HCT116 (cell line): ENCODE results near the gene RTL9. TPM values are rescaled to one million over a fixed set of nuclear protein-coding genes. Genes with fewer than 3 reads are reported as not detected.

Source experiments
- ATAC-seq: fragments of 200-7000 bp; cut with Tn5 transposase; 2 replicates; pipeline ENCODE4 v1.9.1; 2020; ENCODE audit warnings: mild to moderate bottlenecking, moderate library complexity
- BruUV-seq: library from RNA; stranded (reverse); fragments of 400-500 nt; replicated peaks from 2 replicates; lab custom pipeline; 2021; lab: Mats Ljungman, UMichigan
- CTCF ChIA-PET: fragments of 300-600 bp; sonication (Branson Sonifier 250); formaldehyde crosslinking; loops from one replicate; lab custom pipeline; 2021; ENCODE audit warnings: antibody characterized with exemption; lab: Charles Lee
- POLR2A ChIA-PET: fragments of 300-600, 350-600 bp; sonication (Branson Sonifier 250); formaldehyde crosslinking; loops from one replicate; lab custom pipeline; 2021; ENCODE audit warnings: antibody characterized with exemption; lab: Charles Lee
- RAD21 ChIA-PET, 2 experiments: fragments of 300-600 bp; sonication (Branson Sonifier 250); formaldehyde crosslinking; loops; one replicate each; lab custom pipeline; 2023; ENCODE audit warnings: low total read pairs in 2 of 2; ENCODE audit not compliant: uncharacterized antibody in 2 of 2, unreplicated experiment in 2 of 2, low non-redundant PET in 1 of 2; lab: Charles Lee
- DNase-seq: peaks from one replicate; pipeline ENCODE4 v3.0.0-alpha.2; 2010; ENCODE audit warnings: low read depth, low spot score
- H2AFZ ChIP-seq: fragments of 200-600 bp; shearing (Covaris generic), sonication (generic); 2 replicates; pipeline ENCODE4 v1.6.1; 2017; ENCODE audit warnings: low read depth, mixed run types, mixed read lengths, antibody characterized with exemption, low read length; ENCODE audit not compliant: poor library complexity, severe bottlenecking
- H3K27ac ChIP-seq: 2 replicates; pipeline ENCODE4 v1.5.1; 2012; ENCODE audit warnings: low read depth, low read length
- H3K27me3 ChIP-seq: fragments of 200-600 bp; sonication (generic); 2 replicates; pipeline ENCODE4 v1.6.1; 2016; ENCODE audit warnings: mixed run types, low read length, mixed read lengths; ENCODE audit not compliant: insufficient read depth
- H3K36me3 ChIP-seq, 2 experiments: fragments of 200-500 bp in 1 of 2; fragments of 200-600 bp in 1 of 2; sonication (Bioruptor generic) in 1 of 2; sonication (generic) in 1 of 2; 2 replicates each; pipeline versions ENCODE4 v1.5.1 to v1.6.1; 2014 to 2016; ENCODE audit warnings: low read length in 2 of 2, inconsistent platforms in 1 of 2, mixed read lengths in 1 of 2, mixed run types in 1 of 2; ENCODE audit not compliant: insufficient read depth in 2 of 2, control insufficient read depth in 1 of 2
- H3K4me1 ChIP-seq, 2 experiments: fragments of 200-600 bp in 1 of 2; sonication (generic) in 1 of 2; 2 replicates each; pipeline versions ENCODE4 v1.5.1 to v1.6.1; 2012 to 2017; ENCODE audit warnings: low read length in 2 of 2, inconsistent platforms in 1 of 2, mild to moderate bottlenecking in 1 of 2, mixed read lengths in 1 of 2, mixed run types in 1 of 2, moderate library complexity in 1 of 2; ENCODE audit not compliant: insufficient read depth in 2 of 2, control insufficient read depth in 1 of 2
- H3K4me2 ChIP-seq: fragments of 200-600 bp; sonication (generic); 2 replicates; pipeline ENCODE4 v1.6.1; 2017; ENCODE audit warnings: mixed run types, low read length, mixed read lengths
- H3K4me3 ChIP-seq, 2 experiments: fragments of 200-600 bp in 1 of 2; sonication (generic) in 1 of 2; replicated peaks in 1 of 2; 2 replicates each; pipeline ENCODE4 v1.5.1; 2011 to 2016; ENCODE audit warnings: low read length in 2 of 2, control low read depth in 1 of 2, low read depth in 1 of 2, mild to moderate bottlenecking in 1 of 2, mixed read lengths in 1 of 2, mixed run types in 1 of 2
- H3K79me2 ChIP-seq: fragments of 200-600 bp; sonication (generic); 2 replicates; pipeline ENCODE4 v1.6.1; 2017; ENCODE audit warnings: mild to moderate bottlenecking, mixed run types, low read length, moderate library complexity, mixed read lengths; ENCODE audit not compliant: insufficient read depth
- H3K9ac ChIP-seq: fragments of 200-600 bp; sonication (generic); 2 replicates; pipeline ENCODE4 v1.6.1; 2016; ENCODE audit warnings: low read length, mixed read lengths
- H3K9me2 ChIP-seq: fragments of 200-600 bp; sonication (generic), shearing (Covaris generic); 2 replicates; pipeline ENCODE4 v1.6.1; 2017; ENCODE audit warnings: mixed run types, mild to moderate bottlenecking, moderate library complexity; ENCODE audit not compliant: insufficient read depth
- H3K9me3 ChIP-seq, 2 experiments: fragments of 200-500 bp in 1 of 2; fragments of 200-600 bp in 1 of 2; sonication (Bioruptor generic) in 1 of 2; sonication (generic) in 1 of 2; 2 replicates each; pipeline ENCODE4 v1.6.1; 2014 to 2017; ENCODE audit warnings: low read length in 2 of 2, mixed read lengths in 2 of 2, inconsistent platforms in 1 of 2, low read depth in 1 of 2, mild to moderate bottlenecking in 1 of 2, mixed run types in 1 of 2, moderate library complexity in 1 of 2; ENCODE audit not compliant: control insufficient read depth in 1 of 2, insufficient read depth in 1 of 2
- H4K20me1 ChIP-seq: fragments of 200-600 bp; sonication (generic), shearing (Covaris generic); 2 replicates; pipeline ENCODE4 v1.6.1; 2017; ENCODE audit warnings: mixed run types, mild to moderate bottlenecking, moderate library complexity; ENCODE audit not compliant: insufficient read depth
- CBX3 ChIP-seq: IDR thresholded peaks from 2 replicates; pipeline ENCODE4 v1.6.1; 2012; ENCODE audit warnings: low read depth
- FOSL1 ChIP-seq: IDR thresholded peaks from 2 replicates; pipeline ENCODE4 v1.6.1; 2012; ENCODE audit warnings: low read depth
- JUND ChIP-seq: IDR thresholded peaks from 2 replicates; pipeline ENCODE4 v1.6.1; 2012
- RAD21 ChIP-seq: IDR thresholded peaks from 2 replicates; pipeline ENCODE4 v1.6.1; 2012; ENCODE audit warnings: low read depth, mild to moderate bottlenecking
- SIN3A ChIP-seq: IDR thresholded peaks from 2 replicates; pipeline ENCODE4 v1.6.1; 2012; ENCODE audit warnings: low read depth
- YY1 ChIP-seq: IDR thresholded peaks from 2 replicates; pipeline ENCODE4 v1.6.1; 2011; ENCODE audit warnings: low read length, low read depth, moderate library complexity, mild to moderate bottlenecking; ENCODE audit not compliant: insufficient replicate concordance; ENCODE audit errors: extremely low read depth
- intact Hi-C: fragments of 100-400 bp; cut with micrococcal nuclease; formaldehyde crosslinking; loops from 2 replicates; pipeline ENCODE4 v1.10.0; 2022
- total RNA-seq: library from RNA; stranded (reverse); gene quantifications from one replicate; pipeline ENCODE4 v1.2.1, GENCODE V29; 2021; ENCODE audit not compliant: unreplicated experiment
- TF ChIP-seq, protein P1 (sequence below), 3 experiments: fragments of 200-600 bp in 1 of 3; sonication (generic) in 1 of 3; IDR thresholded peaks in 2 of 3; conservative IDR thresholded peaks in 1 of 3; 2 replicates each; pipeline ENCODE4 v1.5.1; 2012 to 2017; ENCODE audit warnings: low read depth in 2 of 3, low read length in 2 of 3, antibody characterized with exemption in 1 of 3, borderline replicate concordance in 1 of 3, control low read depth in 1 of 3, mild to moderate bottlenecking in 1 of 3, mixed read lengths in 1 of 3, mixed run types in 1 of 3, moderate library complexity in 1 of 3; ENCODE audit not compliant: insufficient read depth in 1 of 3
- TF ChIP-seq, protein P2 (sequence below): IDR thresholded peaks from 2 replicates; pipeline ENCODE4 v1.6.1; 2012

The RTL9 gene
- total RNA-seq, 1 experiment from 2014 or later: 0.10 TPM

DNA sequence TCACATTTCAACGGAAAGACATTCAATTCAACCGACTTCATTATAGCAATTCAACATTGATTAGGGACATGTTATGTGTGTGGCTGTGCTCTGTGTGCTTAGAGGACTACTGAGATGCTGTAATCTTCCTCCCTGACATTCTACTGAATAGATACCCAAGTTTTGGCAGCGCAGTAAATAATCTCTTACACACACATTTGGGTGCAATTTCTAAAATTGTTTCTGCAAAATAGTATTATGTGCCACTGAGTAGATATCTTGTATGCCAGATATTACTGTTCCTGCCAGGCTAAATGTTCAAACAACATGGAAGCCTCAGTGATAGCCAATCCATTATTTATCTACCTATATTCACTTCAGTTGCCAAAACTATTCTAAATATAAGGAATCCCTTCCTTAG is 41.3 kb downstream of the RTL9 start:
- no TSS peak for BruUV-seq
- intact Hi-C loops: loop anchor here (10.0 kb wide), 1 partner anchor 505 kb away; no protein-coding TSS in a partner anchor
- H3K4me2 ChIP-seq: no peak overlapping the region

GRCh38 chrX:110401135-110401534 is 42.5 kb downstream of the RTL9 start:
- RAD21 ChIA-PET: no interaction called here
- no peaks in the 10 kb centered on the region for H3K9me3 ChIP-seq
- no peak overlapping the region for H2AFZ ChIP-seq
- no peak overlapping the region for H3K4me3 ChIP-seq
- POLR2A ChIA-PET: no interaction called here
- H3K9ac ChIP-seq: no peak overlapping the region
- no peak for DNase-seq
- no peak for TF ChIP-seq FOSL1
- TF ChIP-seq CBX3: no peak
- peak; percentile 49 for TF ChIP-seq RAD21
- TF ChIP-seq, protein P1, sequence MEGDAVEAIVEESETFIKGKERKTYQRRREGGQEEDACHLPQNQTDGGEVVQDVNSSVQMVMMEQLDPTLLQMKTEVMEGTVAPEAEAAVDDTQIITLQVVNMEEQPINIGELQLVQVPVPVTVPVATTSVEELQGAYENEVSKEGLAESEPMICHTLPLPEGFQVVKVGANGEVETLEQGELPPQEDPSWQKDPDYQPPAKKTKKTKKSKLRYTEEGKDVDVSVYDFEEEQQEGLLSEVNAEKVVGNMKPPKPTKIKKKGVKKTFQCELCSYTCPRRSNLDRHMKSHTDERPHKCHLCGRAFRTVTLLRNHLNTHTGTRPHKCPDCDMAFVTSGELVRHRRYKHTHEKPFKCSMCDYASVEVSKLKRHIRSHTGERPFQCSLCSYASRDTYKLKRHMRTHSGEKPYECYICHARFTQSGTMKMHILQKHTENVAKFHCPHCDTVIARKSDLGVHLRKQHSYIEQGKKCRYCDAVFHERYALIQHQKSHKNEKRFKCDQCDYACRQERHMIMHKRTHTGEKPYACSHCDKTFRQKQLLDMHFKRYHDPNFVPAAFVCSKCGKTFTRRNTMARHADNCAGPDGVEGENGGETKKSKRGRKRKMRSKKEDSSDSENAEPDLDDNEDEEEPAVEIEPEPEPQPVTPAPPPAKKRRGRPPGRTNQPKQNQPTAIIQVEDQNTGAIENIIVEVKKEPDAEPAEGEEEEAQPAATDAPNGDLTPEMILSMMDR (IDR thresholded peaks at IDR 0.05 in 2 of 3, conservative IDR thresholded peaks at IDR 0.05 in 1 of 3; ENCODE audit: borderline replicate concordance in 1 of 3, insufficient read depth in 1 of 3, low read depth in 2 of 3, low read length in 2 of 3): peak in 1 of 3 experiments; percentile 23; a peak in 1 of 6 replicates
- no peaks in the 10 kb centered on the region for H3K36me3 ChIP-seq
- intact Hi-C loops: loop anchor here (10.0 kb wide), 1 partner anchor 506 kb away; no protein-coding TSS in a partner anchor
- no peak overlapping the region for H3K27ac ChIP-seq
- CTCF ChIA-PET: interaction anchor here (0.8 to 1.4 kb wide), 3 partner anchors 9 to 255 kb away, joined by 3 read pairs; no protein-coding TSS in a partner anchor
- H3K27me3 ChIP-seq: no peaks in the 10 kb centered on the region
- ATAC-seq: no peak
- no peaks in the 10 kb centered on the region for H3K9me2 ChIP-seq
- BruUV-seq: no TSS peak
- H3K79me2 ChIP-seq: no peaks in the 10 kb centered on the region
- peaks cover 0 to 28% of the 10 kb centered on the region in 2 experiments; a peak in 3 of 4 replicates for H3K4me1 ChIP-seq
- H4K20me1 ChIP-seq: no peaks in the 10 kb centered on the region
- H3K4me2 ChIP-seq: no peak overlapping the region

More for the DNA sequence above, 41.3 kb downstream of the RTL9 start:
- DNase-seq: no peak
- RAD21 ChIA-PET: no interaction called here
- Histone ChIP-seq H3K9me3 (no peaks in the 10 kb centered on the region), H3K4me1 (peaks cover 5 to 39% of the 10 kb centered on the region in 2 experiments; a peak in 3 of 4 replicates), H3K4me3 (no peak overlapping the region), H3K27ac (no peak overlapping the region), H2AFZ (no peak overlapping the region), H4K20me1 (no peaks in the 10 kb centered on the region), H3K36me3 (no peaks in the 10 kb centered on the region), H3K79me2 (no peaks in the 10 kb centered on the region), H3K9me2 (no peaks in the 10 kb centered on the region), H3K9ac (no peak overlapping the region), H3K27me3 (no peaks in the 10 kb centered on the region)
- POLR2A ChIA-PET: no interaction called here
- CTCF ChIA-PET: no interaction called here
- ATAC-seq: no peak
- TF ChIP-seq JUND (no peak), FOSL1 (no peak), YY1 (no peak), SIN3A (no peak), CBX3 (no peak)
- TF ChIP-seq, protein P2, sequence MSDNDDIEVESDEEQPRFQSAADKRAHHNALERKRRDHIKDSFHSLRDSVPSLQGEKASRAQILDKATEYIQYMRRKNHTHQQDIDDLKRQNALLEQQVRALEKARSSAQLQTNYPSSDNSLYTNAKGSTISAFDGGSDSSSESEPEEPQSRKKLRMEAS: no peak
- TF ChIP-seq, protein P1 (IDR thresholded peaks at IDR 0.05 in 2 of 3, conservative IDR thresholded peaks at IDR 0.05 in 1 of 3; ENCODE audit: borderline replicate concordance in 1 of 3, insufficient read depth in 1 of 3, low read depth in 2 of 3, low read length in 2 of 3): no peak
